ENCODE results near the gene DEGS2. TPM values are rescaled to one million over a fixed set of nuclear protein-coding genes. Genes with fewer than 3 reads are reported as not detected.

Gene DEGS2
- total and polyA plus RNA-seq, 2 experiments from 2014 or later, result 1.4 TPM; not detected in 1

DNA sequence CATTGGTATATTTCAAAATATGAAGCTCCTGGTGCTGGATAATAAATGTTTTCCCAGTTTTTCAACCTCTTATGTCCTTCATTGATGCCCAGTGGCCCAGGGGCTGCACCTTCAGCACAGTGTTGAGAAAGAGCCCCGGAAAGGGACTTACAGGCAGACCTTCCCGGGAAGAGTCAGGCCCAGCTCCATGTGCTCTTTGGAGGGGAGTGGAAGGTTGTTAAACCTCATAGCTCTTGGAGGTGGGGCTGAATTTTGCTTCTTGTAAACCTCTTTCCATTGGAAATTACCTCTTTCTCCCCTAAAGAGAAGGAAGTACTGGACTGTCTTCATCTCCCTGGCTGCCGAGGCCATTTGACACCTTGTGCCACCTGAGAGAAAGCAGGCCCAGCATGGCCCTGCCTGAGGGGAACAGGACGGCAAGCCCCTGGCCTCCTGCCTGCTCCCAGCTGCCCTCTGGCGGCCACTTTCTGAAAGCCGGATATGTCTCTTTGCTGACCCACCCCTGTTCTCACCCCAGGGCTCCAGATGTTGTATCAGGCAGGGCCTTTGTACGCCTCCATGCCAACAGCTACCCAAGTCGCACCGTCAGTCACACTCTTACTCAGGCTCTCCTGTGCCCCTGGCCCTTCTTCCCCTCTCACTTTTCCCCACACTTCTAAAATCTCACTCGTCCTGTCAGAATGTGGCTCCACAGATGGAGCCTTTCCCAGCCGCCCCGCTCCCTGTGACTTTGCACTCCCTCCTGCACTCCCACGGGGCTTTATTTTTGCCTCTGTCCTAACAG lies 51.2 kb downstream of the DEGS2 start:
- Histone ChIP-seq H3K4me2 (ENCODE audit: unreplicated experiment) (peak overlapping the region; percentile 2), H3K27ac (peak overlapping the region; percentile 21; the same call in 1 of the 2 replicates), H3K9ac (peak overlapping the region; percentile 40; the same call in 1 of the 2 replicates), H3K79me2 (ENCODE audit: insufficient read depth) (0 out of 2 replicates have a peak, but pooled peaks cover 4% of the 10 kb centered on the region), H3K27me3 (replicated peaks; ENCODE audit: insufficient read depth) (no peaks in the 10 kb centered on the region), H3K9me3 (ENCODE audit: low read depth) (no peaks in the 10 kb centered on the region), H3K4me3 (no peak overlapping the region), H3K9me2 (ENCODE audit: insufficient read depth) (no peaks in the 10 kb centered on the region), H3F3A (ENCODE audit: insufficient read depth) (0 out of 2 replicates have a peak, but pooled peaks cover 8% of the 10 kb centered on the region), H4K20me1 (ENCODE audit: insufficient read depth) (no peaks in the 10 kb centered on the region), H3K4me1 (ENCODE audit: insufficient read depth) (peaks cover 27% of the 10 kb centered on the region), H2AFZ (peak overlapping the region; percentile 8; the same call in 1 of the 2 replicates), H3K36me3 (ENCODE audit: low read depth) (no peaks in the 10 kb centered on the region)
- 26 to 28% methylated on average over 13 of the region's 13 CpGs for WGBS, 2 experiments (ENCODE audit: low coverage in 1 of 2, low lambda C conversion rate in 2 of 2, missing lambda C conversion rate in 2 of 2)
- in situ Hi-C loops (cut with MboI), result no loop called here
- TF ChIP-seq EZH2phosphoT487 (IDR thresholded peaks at IDR 0.05; ENCODE audit: insufficient read depth, low read depth), result no peak
- no peak for TF ChIP-seq EZH2 (IDR thresholded peaks at IDR 0.05; ENCODE audit: insufficient read depth, poor library complexity, severe bottlenecking)
- DNase-seq, result peak; percentile 78

GRCh38 chr14:100107236-100107635 lies 52.2 kb downstream of the DEGS2 start:
- in situ Hi-C loops (cut with MboI), result no loop called here
- 84 to 91% methylated on average over 5 of the region's 5 CpGs for WGBS, 2 experiments (ENCODE audit: low coverage in 1 of 2, low lambda C conversion rate in 2 of 2, missing lambda C conversion rate in 2 of 2)
- H3K36me3 ChIP-seq (ENCODE audit: low read depth), result no peaks in the 10 kb centered on the region
- H2AFZ ChIP-seq, result no peak overlapping the region
- TF ChIP-seq EZH2phosphoT487 (IDR thresholded peaks at IDR 0.05; ENCODE audit: insufficient read depth, low read depth) (no peak), EZH2 (IDR thresholded peaks at IDR 0.05; ENCODE audit: insufficient read depth, poor library complexity, severe bottlenecking) (no peak)
- no peak overlapping the region for H3K4me3 ChIP-seq
- H3F3A ChIP-seq (ENCODE audit: insufficient read depth), result 0 out of 2 replicates have a peak, but pooled peaks cover 8% of the 10 kb centered on the region
- H3K27me3 ChIP-seq (replicated peaks; ENCODE audit: insufficient read depth), result no peaks in the 10 kb centered on the region
- H3K9me3 ChIP-seq (ENCODE audit: low read depth), result no peaks in the 10 kb centered on the region
- 0 out of 2 replicates have a peak, but pooled peaks cover 4% of the 10 kb centered on the region for H3K79me2 ChIP-seq (ENCODE audit: insufficient read depth)
- peaks cover 27% of the 10 kb centered on the region for H3K4me1 ChIP-seq (ENCODE audit: insufficient read depth)
- H3K4me2 ChIP-seq (ENCODE audit: unreplicated experiment), result no peak overlapping the region
- DNase-seq, result peak; percentile 14
- no peaks in the 10 kb centered on the region for H3K9me2 ChIP-seq (ENCODE audit: insufficient read depth)
- H3K9ac ChIP-seq, result no peak overlapping the region
- no peak overlapping the region for H3K27ac ChIP-seq
- no peaks in the 10 kb centered on the region for H4K20me1 ChIP-seq (ENCODE audit: insufficient read depth)

GRCh38 chr14:100106250-100107112 lies 53.0 kb downstream of the DEGS2 start:
- Histone ChIP-seq H3K4me1 (ENCODE audit: insufficient read depth) (peaks cover 27% of the 10 kb centered on the region), H3K36me3 (ENCODE audit: low read depth) (no peaks in the 10 kb centered on the region), H3K4me2 (ENCODE audit: unreplicated experiment) (no peak overlapping the region), H3K4me3 (no peak overlapping the region), H3K9me3 (ENCODE audit: low read depth) (no peaks in the 10 kb centered on the region), H3K79me2 (ENCODE audit: insufficient read depth) (0 out of 2 replicates have a peak, but pooled peaks cover 4% of the 10 kb centered on the region), H3K27ac (no peak overlapping the region), H2AFZ (no peak overlapping the region), H3K9me2 (ENCODE audit: insufficient read depth) (no peaks in the 10 kb centered on the region), H3F3A (ENCODE audit: insufficient read depth) (0 out of 2 replicates have a peak, but pooled peaks cover 8% of the 10 kb centered on the region), H3K27me3 (replicated peaks; ENCODE audit: insufficient read depth) (no peaks in the 10 kb centered on the region), H3K9ac (no peak overlapping the region), H4K20me1 (ENCODE audit: insufficient read depth) (no peaks in the 10 kb centered on the region)
- TF ChIP-seq EZH2phosphoT487 (IDR thresholded peaks at IDR 0.05; ENCODE audit: insufficient read depth, low read depth) (no peak), EZH2 (IDR thresholded peaks at IDR 0.05; ENCODE audit: insufficient read depth, poor library complexity, severe bottlenecking) (no peak)
- WGBS, 2 experiments (ENCODE audit: low coverage in 1 of 2, low lambda C conversion rate in 2 of 2, missing lambda C conversion rate in 2 of 2), result 96% methylated on average over 17 of the region's 17 CpGs
- no peak for DNase-seq
- in situ Hi-C loops (cut with MboI), result no loop called here
